Measurements from ENCODE around the gene GDPD5.

GDPD5 gene

DNA sequence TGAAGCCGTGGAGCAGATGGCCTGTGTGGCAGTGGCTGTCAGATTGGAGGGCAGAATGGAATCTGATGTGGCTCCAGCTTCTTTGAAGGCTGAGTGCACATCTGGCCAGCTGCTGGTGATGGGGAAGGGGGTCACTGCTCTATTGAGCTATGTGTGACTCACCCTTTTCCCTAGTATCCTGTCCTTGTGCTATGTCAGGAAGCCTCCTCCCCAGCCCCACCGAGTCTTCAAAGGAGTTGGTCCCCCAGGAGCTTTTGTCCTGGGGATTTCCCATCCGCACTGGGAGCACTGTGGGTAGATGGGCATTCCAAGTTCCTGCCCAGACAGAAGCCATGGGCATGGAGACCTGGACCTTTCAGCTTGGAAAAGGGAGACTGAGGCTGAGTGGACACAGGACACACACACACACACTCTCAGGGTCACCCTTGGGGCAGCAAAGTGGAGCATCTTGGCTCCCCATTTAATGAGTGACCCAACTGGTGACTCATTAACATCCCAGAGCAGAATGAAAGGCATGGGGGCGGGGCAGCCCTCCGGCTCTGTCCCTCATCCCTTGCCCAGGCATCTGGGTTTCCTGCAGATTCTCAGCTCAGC is 39.6 kb upstream of the GDPD5 start:
- no peaks in the 10 kb centered on the region for H3K9me3 ChIP-seq (ENCODE audit: control insufficient read depth in 2 of 2, low read length in 2 of 2)
- peaks cover 35 to 36% of the 10 kb centered on the region in 2 donors for H3K36me3 ChIP-seq (ENCODE audit: control insufficient read depth in 2 of 2, insufficient read depth in 2 of 2, low read length in 2 of 2)
- peaks cover 75% of the 10 kb centered on the region for H3K4me1 ChIP-seq (ENCODE audit: control insufficient read depth, insufficient read depth, low read length)
- peak overlapping the region; percentile 75 to 96 for H3K4me3 ChIP-seq (ENCODE audit: low read length in 2 of 2)
- peak overlapping the region; percentile 99 for H3K27ac ChIP-seq (ENCODE audit: low read length)
- no peaks in the 10 kb centered on the region for H3K27me3 ChIP-seq (ENCODE audit: control insufficient read depth in 1 of 2, insufficient read depth in 2 of 2, low read length in 2 of 2)
- H3K9ac ChIP-seq (ENCODE audit: low read length in 2 of 2) = peak overlapping the region; percentile 98

GRCh38 chr11:75563978-75564552 is 38.3 kb upstream of the GDPD5 start:
- no peaks in the 10 kb centered on the region for H3K27me3 ChIP-seq (ENCODE audit: control insufficient read depth in 1 of 2, insufficient read depth in 2 of 2, low read length in 2 of 2)
- H3K36me3 ChIP-seq (ENCODE audit: control insufficient read depth in 2 of 2, insufficient read depth in 2 of 2, low read length in 2 of 2) = peaks cover 24 to 25% of the 10 kb centered on the region in 2 donors
- peak overlapping the region; percentile 75 to 96 for H3K4me3 ChIP-seq (ENCODE audit: low read length in 2 of 2)
- H3K4me1 ChIP-seq (ENCODE audit: control insufficient read depth, insufficient read depth, low read length) = peaks cover 87% of the 10 kb centered on the region
- peak overlapping the region; percentile 99 for H3K27ac ChIP-seq (ENCODE audit: low read length)
- no peaks in the 10 kb centered on the region for H3K9me3 ChIP-seq (ENCODE audit: control insufficient read depth in 2 of 2, low read length in 2 of 2)
- peak overlapping the region; percentile 98 for H3K9ac ChIP-seq (ENCODE audit: low read length in 2 of 2)

DNA sequence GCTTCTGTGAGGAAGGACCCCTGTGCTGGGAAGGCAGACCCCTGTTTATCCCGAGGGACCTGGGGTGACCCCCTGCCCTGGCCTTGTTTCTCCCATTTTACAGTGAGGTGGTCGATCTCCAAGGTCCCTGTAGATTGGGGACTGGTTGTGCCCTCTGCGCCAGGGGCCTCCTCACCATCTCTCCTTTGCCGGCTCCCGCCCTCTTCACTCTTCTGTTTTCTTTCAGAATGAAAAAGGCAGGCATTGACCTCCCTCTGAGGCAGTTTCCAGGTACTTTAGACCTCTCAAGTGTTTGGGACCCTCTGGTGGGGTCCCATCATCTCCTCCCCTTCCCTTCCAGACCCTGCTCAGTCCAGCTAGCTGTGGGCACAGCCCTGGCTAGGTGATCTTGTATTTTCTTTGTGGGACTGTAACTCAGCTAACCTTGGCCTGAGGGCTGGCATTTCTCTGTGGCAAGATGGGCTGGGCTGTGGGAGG is 37.8 kb upstream of the GDPD5 start:
- peak overlapping the region; percentile 75 to 96 for H3K4me3 ChIP-seq (ENCODE audit: low read length in 2 of 2)
- H3K4me1 ChIP-seq (ENCODE audit: control insufficient read depth, insufficient read depth, low read length) = peaks cover 91% of the 10 kb centered on the region
- H3K27ac ChIP-seq (ENCODE audit: low read length) = peak overlapping the region; percentile 99
- peak overlapping the region; percentile 98 for H3K9ac ChIP-seq (ENCODE audit: low read length in 2 of 2)
- peaks cover 19 to 20% of the 10 kb centered on the region in 2 donors for H3K36me3 ChIP-seq (ENCODE audit: control insufficient read depth in 2 of 2, insufficient read depth in 2 of 2, low read length in 2 of 2)
- no peaks in the 10 kb centered on the region for H3K27me3 ChIP-seq (ENCODE audit: control insufficient read depth in 1 of 2, insufficient read depth in 2 of 2, low read length in 2 of 2)
- no peaks in the 10 kb centered on the region for H3K9me3 ChIP-seq (ENCODE audit: control insufficient read depth in 2 of 2, low read length in 2 of 2)

DNA sequence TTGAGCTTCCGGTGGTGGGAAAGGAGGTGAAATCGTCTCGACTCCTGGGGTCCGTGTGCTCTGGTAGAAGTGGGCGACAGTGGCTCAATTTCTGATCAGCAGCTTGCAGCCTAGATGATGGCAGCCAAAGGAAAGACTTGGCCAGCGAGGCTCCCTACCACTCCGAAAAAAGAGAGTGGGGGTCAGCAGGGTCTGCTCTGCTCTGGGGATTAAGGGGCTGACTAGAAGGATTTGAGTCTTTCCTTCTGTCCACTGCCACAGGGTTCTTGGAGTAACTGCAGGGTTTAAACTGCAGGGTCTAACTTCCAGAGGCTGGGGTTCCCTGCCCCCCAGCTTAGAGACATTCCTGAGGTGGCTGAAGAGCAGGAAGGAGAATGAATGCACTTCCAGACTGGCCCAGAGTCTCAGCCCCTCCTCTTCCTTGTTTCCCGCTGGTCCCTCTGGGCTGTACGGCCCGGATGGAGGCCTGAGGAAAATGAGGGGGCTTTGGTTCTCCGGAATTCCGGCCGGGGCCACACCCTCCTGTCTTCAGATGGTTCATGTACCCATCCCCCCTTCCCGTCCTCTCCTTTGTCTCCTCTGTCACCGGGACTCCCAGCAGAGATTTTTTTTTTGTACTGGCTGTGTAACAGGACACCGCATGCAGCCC is 37.2 kb upstream of the GDPD5 start:
- H3K9me3 ChIP-seq (ENCODE audit: control insufficient read depth in 2 of 2, low read length in 2 of 2) = no peaks in the 10 kb centered on the region
- H3K36me3 ChIP-seq (ENCODE audit: control insufficient read depth in 2 of 2, insufficient read depth in 2 of 2, low read length in 2 of 2) = peaks cover 13 to 14% of the 10 kb centered on the region in 2 donors
- peak overlapping the region; percentile 75 to 96 for H3K4me3 ChIP-seq (ENCODE audit: low read length in 2 of 2)
- no peaks in the 10 kb centered on the region for H3K27me3 ChIP-seq (ENCODE audit: control insufficient read depth in 1 of 2, insufficient read depth in 2 of 2, low read length in 2 of 2)
- H3K9ac ChIP-seq (ENCODE audit: low read length in 2 of 2) = peak overlapping the region; percentile 98
- peak overlapping the region; percentile 99 for H3K27ac ChIP-seq (ENCODE audit: low read length)
- peaks cover 91% of the 10 kb centered on the region for H3K4me1 ChIP-seq (ENCODE audit: control insufficient read depth, insufficient read depth, low read length)

DNA sequence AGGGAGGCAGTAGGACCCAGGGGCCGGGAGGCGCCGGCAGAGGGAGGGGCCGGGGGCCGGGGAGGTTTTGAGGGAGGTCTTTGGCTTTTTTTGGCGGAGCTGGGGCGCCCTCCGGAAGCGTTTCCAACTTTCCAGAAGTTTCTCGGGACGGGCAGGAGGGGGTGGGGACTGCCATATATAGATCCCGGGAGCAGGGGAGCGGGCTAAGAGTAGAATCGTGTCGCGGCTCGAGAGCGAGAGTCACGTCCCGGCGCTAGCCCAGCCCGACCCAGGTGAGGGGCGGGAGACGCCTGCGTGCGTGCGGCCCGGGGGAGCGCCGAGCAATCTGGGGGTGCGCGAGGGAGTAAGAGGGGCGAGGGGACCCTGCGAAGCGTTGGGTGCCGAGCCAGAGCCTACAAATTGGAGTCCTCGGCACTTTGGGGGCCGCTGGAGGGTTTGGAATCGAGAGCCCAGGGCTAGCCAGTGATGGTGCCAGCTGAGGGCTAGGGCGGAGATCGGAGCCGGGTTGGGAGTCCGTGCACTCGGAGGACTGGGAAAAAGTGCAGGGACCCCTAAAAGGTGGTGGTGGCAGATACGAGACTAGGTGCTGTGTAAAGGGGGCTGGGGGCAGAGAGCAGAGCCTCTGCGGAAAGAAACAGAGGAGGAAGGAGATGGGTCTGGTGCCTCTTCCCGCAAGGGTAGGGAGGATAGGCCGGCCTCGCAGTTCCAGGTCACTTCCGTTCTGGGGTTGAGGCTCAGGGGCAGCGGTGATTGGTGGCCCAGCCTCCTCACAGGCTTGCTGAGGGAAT is 36.5 kb upstream of the GDPD5 start, which contains the start of gene SERPINH1:
Gene SERPINH1 (plus strand): TSS at position 206 of the 788 bp plus-strand sequence. CDS start 4,097 bp downstream, outside the sequence.
- Histone ChIP-seq H3K9ac (ENCODE audit: low read length in 2 of 2) (peak within 1 kb of the TSS; percentile 98), H3K9me3 (ENCODE audit: control insufficient read depth in 2 of 2, low read length in 2 of 2) (no peaks in the 10 kb centered on the region), H3K36me3 (ENCODE audit: control insufficient read depth in 2 of 2, insufficient read depth in 2 of 2, low read length in 2 of 2) (peaks cover 6 to 9% of the 10 kb centered on the region in 2 donors), H3K27ac (ENCODE audit: low read length) (peak within 1 kb of the TSS; percentile 99), H3K4me1 (ENCODE audit: control insufficient read depth, insufficient read depth, low read length) (peaks cover 91% of the 10 kb centered on the region), H3K27me3 (ENCODE audit: control insufficient read depth in 1 of 2, insufficient read depth in 2 of 2, low read length in 2 of 2) (no peaks in the 10 kb centered on the region), H3K4me3 (ENCODE audit: low read length in 2 of 2) (peak within 1 kb of the TSS; percentile 75 to 96)

GRCh38 chr11:75561426-75562047 is 35.8 kb upstream of the GDPD5 start:
- H3K27ac ChIP-seq (ENCODE audit: low read length) = peak overlapping the region; percentile 99
- peak overlapping the region; percentile 66 to 96 for H3K4me3 ChIP-seq (ENCODE audit: low read length in 2 of 2)
- H3K36me3 ChIP-seq (ENCODE audit: control insufficient read depth in 2 of 2, insufficient read depth in 2 of 2, low read length in 2 of 2) = peaks cover 0 to 3% of the 10 kb centered on the region in 2 donors
- H3K9ac ChIP-seq (ENCODE audit: low read length in 2 of 2) = peak overlapping the region; percentile 98
- no peaks in the 10 kb centered on the region for H3K9me3 ChIP-seq (ENCODE audit: control insufficient read depth in 2 of 2, low read length in 2 of 2)
- peaks cover 89% of the 10 kb centered on the region for H3K4me1 ChIP-seq (ENCODE audit: control insufficient read depth, insufficient read depth, low read length)
- no peaks in the 10 kb centered on the region for H3K27me3 ChIP-seq (ENCODE audit: control insufficient read depth in 1 of 2, insufficient read depth in 2 of 2, low read length in 2 of 2)

DNA sequence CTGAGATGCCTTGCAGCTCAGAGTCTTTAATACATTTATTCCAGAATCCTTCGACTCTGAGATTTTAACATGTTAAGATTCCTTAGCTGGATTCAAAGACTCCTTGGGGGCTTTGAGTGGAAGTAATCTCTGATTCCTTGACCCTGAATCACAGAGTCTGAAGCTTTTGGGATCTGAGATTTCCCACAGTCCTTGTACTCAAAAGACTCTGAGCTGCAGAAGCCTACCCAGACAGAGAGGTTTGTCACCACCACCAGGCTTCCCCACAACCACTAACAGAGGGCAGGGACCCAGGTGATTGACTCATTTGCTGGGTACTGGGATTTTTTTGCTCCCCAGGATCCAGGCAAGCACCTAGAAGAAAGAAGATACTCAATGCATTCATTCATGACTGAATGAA is 34.9 kb upstream of the GDPD5 start:
- no peaks in the 10 kb centered on the region for H3K27me3 ChIP-seq (ENCODE audit: control insufficient read depth in 1 of 2, insufficient read depth in 2 of 2, low read length in 2 of 2)
- H3K9ac ChIP-seq (ENCODE audit: low read length in 2 of 2) = peak overlapping the region in 1 of 2 donors; percentile 13
- no peaks in the 10 kb centered on the region for H3K9me3 ChIP-seq (ENCODE audit: control insufficient read depth in 2 of 2, low read length in 2 of 2)
- peaks cover 0 to 2% of the 10 kb centered on the region in 2 donors for H3K36me3 ChIP-seq (ENCODE audit: control insufficient read depth in 2 of 2, insufficient read depth in 2 of 2, low read length in 2 of 2)
- H3K4me3 ChIP-seq (ENCODE audit: low read length in 2 of 2) = no peak overlapping the region
- peak overlapping the region; percentile 99 for H3K27ac ChIP-seq (ENCODE audit: low read length)
- H3K4me1 ChIP-seq (ENCODE audit: control insufficient read depth, insufficient read depth, low read length) = peaks cover 82% of the 10 kb centered on the region

GRCh38 chr11:75558939-75559843 is 33.5 kb upstream of the GDPD5 start:
- peak overlapping the region; percentile 99 for H3K27ac ChIP-seq (ENCODE audit: low read length)
- no peaks in the 10 kb centered on the region for H3K9me3 ChIP-seq (ENCODE audit: control insufficient read depth in 2 of 2, low read length in 2 of 2)
- peak overlapping the region; percentile 62 to 77 for H3K9ac ChIP-seq (ENCODE audit: low read length in 2 of 2)
- no peaks in the 10 kb centered on the region for H3K36me3 ChIP-seq (ENCODE audit: control insufficient read depth in 2 of 2, insufficient read depth in 2 of 2, low read length in 2 of 2)
- H3K4me3 ChIP-seq (ENCODE audit: low read length in 2 of 2) = peak overlapping the region; percentile 45 to 52
- H3K4me1 ChIP-seq (ENCODE audit: control insufficient read depth, insufficient read depth, low read length) = peaks cover 80% of the 10 kb centered on the region
- H3K27me3 ChIP-seq (ENCODE audit: control insufficient read depth in 1 of 2, insufficient read depth in 2 of 2, low read length in 2 of 2) = no peaks in the 10 kb centered on the region

- H3K4me1 ChIP-seq (ENCODE audit: control insufficient read depth, insufficient read depth, low read length) = peaks cover 79% of the 10 kb centered on the region
- peak overlapping the region; percentile 55 to 77 for H3K9ac ChIP-seq (ENCODE audit: low read length in 2 of 2)
- peak overlapping the region; percentile 99 for H3K27ac ChIP-seq (ENCODE audit: low read length)
- no peaks in the 10 kb centered on the region for H3K9me3 ChIP-seq (ENCODE audit: control insufficient read depth in 2 of 2, low read length in 2 of 2)
- no peaks in the 10 kb centered on the region for H3K27me3 ChIP-seq (ENCODE audit: control insufficient read depth in 1 of 2, insufficient read depth in 2 of 2, low read length in 2 of 2)
- no peaks in the 10 kb centered on the region for H3K36me3 ChIP-seq (ENCODE audit: control insufficient read depth in 2 of 2, insufficient read depth in 2 of 2, low read length in 2 of 2)
- peak overlapping the region; percentile 45 to 52 for H3K4me3 ChIP-seq (ENCODE audit: low read length in 2 of 2)
Observed at GRCh38 chr11:75557666-75558494, 32.1 kb upstream of the GDPD5 start.

Measured in stomach smooth muscle (tissue), 2 donors.